Neural cell (in vitro differentiated cells): ENCODE measurements around the gene SP110.

Experiments
- EP300 ChIP-seq: fragments of 450-650 bp; conservative IDR thresholded peaks from 2 replicates; pipeline ENCODE4 v1.6.1; 2014; ENCODE audit warnings: antibody characterized with exemption, mild to moderate bottlenecking, moderate library complexity; ENCODE audit not compliant: poor library complexity, severe bottlenecking
- MXI1 ChIP-seq: fragments of 450-650 bp; conservative IDR thresholded peaks from 2 replicates; pipeline ENCODE4 v1.6.1; 2014; ENCODE audit warnings: antibody characterized with exemption, mild to moderate bottlenecking; ENCODE audit not compliant: poor library complexity, severe bottlenecking
- POLR2AphosphoS5 ChIP-seq: IDR thresholded peaks from 2 replicates; pipeline ENCODE4 v1.6.1; 2012
- RAD21 ChIP-seq: fragments of 450-650 bp; conservative IDR thresholded peaks from 2 replicates; pipeline ENCODE4 v1.6.1; 2014; ENCODE audit warnings: antibody characterized with exemption, mild to moderate bottlenecking, moderate library complexity
- SMC3 ChIP-seq: fragments of 450-650 bp; conservative IDR thresholded peaks from 2 replicates; pipeline ENCODE4 v1.6.1; 2014; ENCODE audit warnings: antibody characterized with exemption, mild to moderate bottlenecking, moderate library complexity; ENCODE audit not compliant: poor library complexity
- TAF1 ChIP-seq: IDR thresholded peaks from 2 replicates; pipeline ENCODE4 v1.6.1; 2012; ENCODE audit warnings: low read depth
- TF ChIP-seq, protein P1 (sequence below): fragments of 450-650 bp; IDR thresholded peaks from 2 replicates; pipeline ENCODE4 v1.5.1; 2014; ENCODE audit warnings: antibody characterized with exemption, mild to moderate bottlenecking, moderate library complexity; ENCODE audit not compliant: poor library complexity, severe bottlenecking

DNA sequence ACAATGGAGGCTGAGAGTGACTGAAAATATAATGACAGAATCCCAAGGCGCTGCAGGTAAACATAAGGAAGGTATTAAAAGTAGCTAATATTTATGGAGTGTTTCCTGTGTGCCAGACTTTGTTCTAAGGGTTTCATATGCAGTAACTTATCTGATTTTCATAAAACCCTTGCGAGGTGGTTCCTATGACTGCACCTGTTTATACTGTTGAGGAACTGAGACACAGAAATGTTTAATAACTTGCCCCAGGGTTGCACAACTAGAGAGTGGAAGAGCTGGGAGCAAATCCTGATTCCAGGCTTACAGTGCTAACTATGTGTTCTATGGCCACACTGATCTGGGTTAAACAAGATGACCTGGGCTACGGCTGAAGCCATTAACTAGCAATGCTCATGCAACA, 2.4 kb downstream of the SP110 start:
- no peak for TF ChIP-seq MXI1
- no peak for TF ChIP-seq EP300
- TF ChIP-seq TAF1: no peak
- TF ChIP-seq, protein P1, sequence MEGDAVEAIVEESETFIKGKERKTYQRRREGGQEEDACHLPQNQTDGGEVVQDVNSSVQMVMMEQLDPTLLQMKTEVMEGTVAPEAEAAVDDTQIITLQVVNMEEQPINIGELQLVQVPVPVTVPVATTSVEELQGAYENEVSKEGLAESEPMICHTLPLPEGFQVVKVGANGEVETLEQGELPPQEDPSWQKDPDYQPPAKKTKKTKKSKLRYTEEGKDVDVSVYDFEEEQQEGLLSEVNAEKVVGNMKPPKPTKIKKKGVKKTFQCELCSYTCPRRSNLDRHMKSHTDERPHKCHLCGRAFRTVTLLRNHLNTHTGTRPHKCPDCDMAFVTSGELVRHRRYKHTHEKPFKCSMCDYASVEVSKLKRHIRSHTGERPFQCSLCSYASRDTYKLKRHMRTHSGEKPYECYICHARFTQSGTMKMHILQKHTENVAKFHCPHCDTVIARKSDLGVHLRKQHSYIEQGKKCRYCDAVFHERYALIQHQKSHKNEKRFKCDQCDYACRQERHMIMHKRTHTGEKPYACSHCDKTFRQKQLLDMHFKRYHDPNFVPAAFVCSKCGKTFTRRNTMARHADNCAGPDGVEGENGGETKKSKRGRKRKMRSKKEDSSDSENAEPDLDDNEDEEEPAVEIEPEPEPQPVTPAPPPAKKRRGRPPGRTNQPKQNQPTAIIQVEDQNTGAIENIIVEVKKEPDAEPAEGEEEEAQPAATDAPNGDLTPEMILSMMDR: no peak
- TF ChIP-seq POLR2AphosphoS5: no peak
- TF ChIP-seq SMC3: no peak
- no peak for TF ChIP-seq RAD21
